GM11168 (cell line): Measurements from ENCODE around the gene NKPD1.
"Not testable (repeated sequence)": the region's sequence is repeated elsewhere in the genome, so short reads cannot be mapped to it uniquely, and the experiment has no call there.

Experiments
- in situ Hi-C: fragments of 300-500 bp; cut with MboI; formaldehyde crosslinking; loops from one replicate; pipeline ENCODE4 v1.12.0; 2022; ENCODE audit warnings: low sequenced_read_pairs; ENCODE audit not compliant: unreplicated experiment

Gene NKPD1

DNA sequence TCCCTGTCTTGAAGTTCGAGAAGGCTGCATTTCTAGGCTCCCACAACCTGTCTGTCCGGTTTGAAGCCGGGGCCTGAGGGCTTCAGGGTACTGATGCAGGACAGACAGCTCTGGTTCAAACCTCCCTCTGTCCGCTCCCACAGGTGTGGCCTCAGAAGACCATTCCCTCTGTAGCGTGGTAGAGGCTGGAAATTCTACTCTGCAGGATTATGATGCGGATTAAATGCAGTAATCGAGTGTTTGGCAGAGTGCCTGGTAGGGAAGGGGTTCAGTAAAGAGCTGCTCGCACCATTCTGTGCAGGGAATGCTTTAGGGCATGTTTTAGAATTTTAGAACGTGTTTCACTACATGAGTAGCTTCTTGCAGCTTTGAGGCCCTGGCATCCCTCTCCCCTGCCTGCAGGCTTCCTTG, 37.3 kb downstream of the NKPD1 start:
- in situ Hi-C loops, result no loop called here

DNA sequence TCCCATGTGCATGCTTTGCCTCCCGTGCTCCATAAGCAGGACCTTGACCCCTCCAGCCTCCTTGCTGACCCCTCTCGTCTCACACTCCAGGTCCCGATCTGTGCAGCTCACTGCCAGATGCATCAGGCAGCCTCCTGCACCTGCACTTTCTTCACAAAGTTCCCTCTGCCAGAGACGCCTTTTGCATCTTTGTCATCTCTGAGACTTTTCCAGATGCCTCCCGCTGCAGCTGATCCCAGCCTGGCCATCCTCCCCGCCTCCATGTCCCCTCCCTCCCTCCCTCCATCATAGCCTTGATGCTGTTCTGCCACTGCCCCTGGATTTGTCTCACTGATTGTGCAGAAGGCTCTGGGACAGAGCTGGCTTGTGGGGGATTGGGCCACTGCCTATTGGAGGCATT, 38.0 kb downstream of the NKPD1 start:
- in situ Hi-C loops, result no loop called here

- in situ Hi-C loops, result no loop called here
Observed at GRCh38 chr19:45121827-45122345, 38.9 kb downstream of the NKPD1 start.

GRCh38 chr19:45119582-45119981, 41.2 kb downstream of the NKPD1 start:
- in situ Hi-C loops, result no loop called here

- in situ Hi-C loops, result not testable (repeated sequence)
Observed at GRCh38 chr19:45118591-45119355, 42.0 kb downstream of the NKPD1 start.

- in situ Hi-C loops, result no loop called here
Observed at GRCh38 chr19:45118106-45118505, 42.7 kb downstream of the NKPD1 start.

DNA sequence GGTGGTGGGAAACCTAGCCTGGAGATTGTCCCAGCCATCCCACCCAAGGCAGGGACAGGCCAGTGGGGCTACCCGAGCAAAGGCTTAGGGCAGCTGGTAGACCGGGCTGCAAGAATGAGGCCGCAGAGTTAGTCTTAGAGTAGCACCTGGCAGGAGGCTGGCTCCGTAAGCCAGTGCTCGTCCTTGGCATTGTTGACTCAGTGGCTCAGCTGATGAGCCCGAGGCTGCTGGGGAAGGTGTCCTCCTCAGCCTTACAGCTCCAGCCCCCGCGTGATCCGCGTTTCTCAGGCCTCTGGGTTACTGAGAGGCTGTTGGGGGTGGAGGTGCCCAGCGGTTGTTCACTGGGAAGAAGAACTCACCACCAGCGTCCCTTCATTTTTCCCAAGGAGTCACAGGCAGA, 43.1 kb downstream of the NKPD1 start:
- in situ Hi-C loops, result no loop called here

DNA sequence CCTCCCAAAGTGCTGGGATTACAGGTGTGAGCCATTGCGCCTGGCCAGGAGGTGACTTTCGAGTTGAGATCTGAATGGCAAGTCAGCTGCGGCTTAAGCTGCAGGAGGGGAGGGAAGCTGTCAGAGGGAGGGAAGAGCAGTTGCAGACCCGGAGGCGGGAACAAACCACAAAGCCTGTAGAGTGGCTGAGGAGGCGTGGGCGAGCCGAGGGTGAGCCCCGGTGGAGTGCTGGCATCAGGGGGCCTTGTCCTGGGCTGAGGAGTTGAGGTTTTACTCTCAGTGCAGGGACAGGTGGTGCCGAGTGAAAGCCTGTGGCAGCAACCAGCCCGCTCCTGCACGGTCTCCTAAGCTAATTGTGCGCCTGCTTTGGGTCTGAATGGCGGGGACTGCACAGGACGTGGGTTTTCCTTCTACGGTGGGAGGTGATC, 43.6 kb downstream of the NKPD1 start:
- in situ Hi-C loops, result no loop called here

DNA sequence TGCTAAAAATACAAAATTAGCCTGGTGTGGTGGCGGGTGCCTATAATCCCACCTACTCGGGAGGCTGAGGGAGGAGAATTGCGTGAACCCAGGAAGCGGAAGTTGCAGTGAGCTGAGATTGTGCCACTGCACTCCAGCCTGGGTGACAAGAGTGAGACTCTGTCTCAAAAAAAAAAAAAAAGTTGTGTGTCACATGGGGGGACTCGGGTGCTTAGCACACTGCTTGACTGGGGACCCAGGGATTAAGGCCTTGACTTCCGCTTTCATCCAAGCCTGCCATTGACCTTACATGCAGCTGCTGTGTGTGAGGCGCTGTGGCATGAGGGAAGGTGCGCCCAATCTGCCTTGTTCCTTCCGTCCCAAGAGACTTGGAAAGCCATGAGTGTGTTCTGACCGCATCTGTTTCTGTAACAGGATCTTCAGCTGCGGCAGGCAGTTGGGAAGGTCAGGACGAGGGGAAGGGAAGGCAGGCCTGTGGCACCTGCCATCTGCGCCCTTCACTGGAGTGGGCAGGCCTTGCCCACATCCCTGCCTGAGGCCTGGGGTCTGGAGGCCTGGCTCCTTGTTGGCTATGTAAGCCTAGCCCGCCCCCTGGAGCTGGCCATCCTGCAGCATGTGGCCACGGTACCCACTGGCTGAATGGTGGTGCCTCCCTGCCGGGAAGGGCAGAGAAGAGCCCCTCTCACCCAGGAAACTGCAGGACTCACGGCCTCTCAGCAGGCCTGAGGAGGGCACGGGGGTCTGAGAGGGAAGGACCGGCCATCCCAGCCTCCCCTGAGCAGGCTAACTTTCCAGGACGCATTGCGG, 44.8 kb downstream of the NKPD1 start:
- in situ Hi-C loops, result no loop called here

DNA sequence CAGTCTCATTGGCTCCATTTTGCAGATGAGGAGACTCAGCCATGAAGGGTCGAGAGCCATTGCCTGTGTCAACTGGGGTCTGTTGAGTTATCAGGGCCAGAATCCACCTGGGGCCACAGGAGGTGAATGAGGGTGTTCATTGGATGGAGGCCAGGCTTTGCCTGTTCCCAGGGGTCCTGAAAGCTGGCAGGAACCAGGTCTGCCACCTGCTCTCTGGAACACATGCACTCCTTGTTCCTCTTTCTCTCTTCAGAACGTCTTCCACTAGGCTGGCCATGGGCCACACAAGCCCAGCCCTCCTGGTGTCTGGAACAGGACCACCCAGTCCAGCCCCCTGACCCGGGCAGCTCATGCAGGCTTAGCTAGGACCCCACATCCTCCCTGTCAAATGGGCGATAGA, 46.7 kb downstream of the NKPD1 start:
- in situ Hi-C loops, result no loop called here

DNA sequence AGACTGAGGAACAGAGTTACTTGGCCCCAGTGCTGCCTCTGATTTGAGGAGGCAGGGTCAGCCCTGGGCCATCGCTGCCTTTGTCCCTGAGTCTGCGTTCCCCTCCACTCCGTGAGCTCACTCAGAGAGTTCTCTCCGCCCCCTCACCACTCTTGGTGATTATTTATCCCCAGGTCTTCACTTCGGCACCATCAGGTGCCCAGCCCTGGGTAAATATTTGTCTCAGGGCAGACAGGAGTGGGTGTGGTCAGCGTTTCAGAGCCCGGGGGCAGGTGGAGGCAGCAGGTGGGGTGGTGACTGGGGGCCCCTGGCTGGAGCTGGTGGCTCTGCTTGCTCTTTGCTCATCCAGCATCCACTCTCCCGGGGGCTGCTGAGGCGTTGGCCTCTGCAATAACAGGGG, 47.2 kb downstream of the NKPD1 start:
- in situ Hi-C loops, result no loop called here

- in situ Hi-C loops, result no loop called here
Observed at GRCh38 chr19:45112111-45112827, 48.5 kb downstream of the NKPD1 start.
